MCF 10A (cell line): ENCODE data around the gene KRTAP4-4. TPM values are rescaled to one million over a fixed set of nuclear protein-coding genes. Genes with fewer than 3 reads are reported as not detected.

ENCODE experiments used
- BruUV-seq: library from RNA; stranded (reverse); fragments of 400-500 nt; replicated peaks from 2 replicates; lab custom pipeline; 2021; lab: Mats Ljungman, UMichigan
- CTCF ChIA-PET: fragments of 300-600 bp; sonication (Branson Sonifier 250); formaldehyde crosslinking; extraction: SDS; loops from one replicate; lab custom pipeline; 2021; ENCODE audit warnings: antibody characterized with exemption, inconsistent platforms; lab: Yijun Ruan, JAX
- POLR2A ChIA-PET: fragments of 300-600, 350-650 bp; sonication (Branson Sonifier 250); formaldehyde crosslinking; extraction: SDS; loops from one replicate; lab custom pipeline; 2020; ENCODE audit warnings: antibody characterized with exemption, inconsistent platforms; lab: Yijun Ruan, JAX
- DNase-seq: peaks from one replicate; pipeline ENCODE4 v3.0.0-alpha.2; 2018; ENCODE audit not compliant: unreplicated experiment
- H3K27ac Mint-ChIP-seq: one replicate; pipeline ENCODE4 v1.8.0; 2022; ENCODE audit warnings: mild to moderate bottlenecking, low read depth, mixed read lengths; ENCODE audit not compliant: unreplicated experiment
- H3K27me3 Mint-ChIP-seq: one replicate; pipeline ENCODE4 v1.8.0; 2022; ENCODE audit warnings: mixed read lengths; ENCODE audit not compliant: insufficient read depth, unreplicated experiment
- H3K36me3 Mint-ChIP-seq: one replicate; pipeline ENCODE4 v1.8.0; 2022; ENCODE audit warnings: mild to moderate bottlenecking, moderate library complexity, mixed read lengths; ENCODE audit not compliant: insufficient read depth, unreplicated experiment
- H3K4me1 Mint-ChIP-seq: one replicate; pipeline ENCODE4 v1.8.0; 2022; ENCODE audit warnings: mixed read lengths; ENCODE audit not compliant: insufficient read depth, unreplicated experiment
- H3K4me3 Mint-ChIP-seq: one replicate; pipeline ENCODE4 v1.8.0; 2022; ENCODE audit warnings: mild to moderate bottlenecking, moderate library complexity, mixed read lengths; ENCODE audit not compliant: unreplicated experiment
- H3K9me3 Mint-ChIP-seq: one replicate; pipeline ENCODE4 v1.8.0; 2022; ENCODE audit warnings: mixed read lengths; ENCODE audit not compliant: unreplicated experiment
- intact Hi-C: fragments of 100-400 bp; cut with micrococcal nuclease; formaldehyde crosslinking; loops from 2 replicates; pipeline ENCODE4 v1.14.1; 2022
- total RNA-seq: library from RNA; stranded (reverse); gene quantifications from 2 replicates; pipeline ENCODE4 v1.2.3, GENCODE V29; 2022
- TF ChIP-seq, protein P1 (sequence below): fragments of 200-600 bp; IDR thresholded peaks from one replicate; pipeline ENCODE4 v1.8.0; 2022; ENCODE audit warnings: antibody characterized with exemption, mild to moderate bottlenecking; ENCODE audit not compliant: unreplicated experiment

KRTAP4-4 gene
- total RNA-seq, 1 experiment from 2014 or later: not detected

DNA sequence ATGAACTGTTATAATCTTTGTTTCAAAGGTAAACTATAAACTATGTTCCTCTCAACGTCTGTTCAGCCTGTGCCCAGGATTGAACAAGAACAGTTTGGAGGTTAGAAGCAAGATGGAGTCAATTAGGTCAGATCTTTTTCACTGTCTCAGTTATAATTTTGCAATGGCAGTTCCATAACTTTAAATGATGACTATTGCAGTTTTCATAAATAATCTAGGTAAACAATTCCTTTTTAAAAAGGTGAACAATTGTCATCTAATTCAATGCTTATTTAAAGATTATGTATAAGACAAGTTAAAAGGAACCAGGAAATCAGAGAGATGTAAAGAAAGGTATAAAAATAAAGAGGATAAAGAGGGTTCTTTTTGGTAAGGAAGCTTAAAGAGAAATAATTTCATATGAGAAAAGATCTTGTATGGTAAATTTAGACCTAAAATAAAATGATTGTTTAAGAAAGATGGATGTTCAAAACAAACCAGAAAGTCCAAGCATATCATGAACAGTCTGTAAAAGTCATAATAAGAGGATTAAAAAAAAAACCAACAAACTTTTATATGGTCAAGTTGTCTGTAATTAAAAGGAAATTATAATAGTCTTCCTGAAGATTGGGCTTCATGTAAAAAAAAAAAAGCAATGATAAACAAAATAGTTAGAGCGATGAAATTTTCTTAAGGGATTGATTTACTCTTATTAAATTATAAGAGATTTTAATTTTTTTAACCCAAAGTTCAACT, 49.2 kb downstream of the KRTAP4-4 start:
- intact Hi-C loops: no loop called here

More for the DNA sequence above, 49.2 kb downstream of the KRTAP4-4 start:
- ChIA-PET CTCF (no interaction called here), POLR2A (interaction anchor here (0.8 kb wide), 1 partner anchor 48 kb away, joined by 3 read pairs; no protein-coding TSS in a partner anchor)
- Mint-ChIP-seq H3K27me3 (no peaks in the 10 kb centered on the region), H3K9me3 (no peaks in the 10 kb centered on the region), H3K27ac (no peak overlapping the region), H3K4me3 (no peak overlapping the region), H3K36me3 (no peaks in the 10 kb centered on the region), H3K4me1 (no peaks in the 10 kb centered on the region)
- TF ChIP-seq, protein P1, sequence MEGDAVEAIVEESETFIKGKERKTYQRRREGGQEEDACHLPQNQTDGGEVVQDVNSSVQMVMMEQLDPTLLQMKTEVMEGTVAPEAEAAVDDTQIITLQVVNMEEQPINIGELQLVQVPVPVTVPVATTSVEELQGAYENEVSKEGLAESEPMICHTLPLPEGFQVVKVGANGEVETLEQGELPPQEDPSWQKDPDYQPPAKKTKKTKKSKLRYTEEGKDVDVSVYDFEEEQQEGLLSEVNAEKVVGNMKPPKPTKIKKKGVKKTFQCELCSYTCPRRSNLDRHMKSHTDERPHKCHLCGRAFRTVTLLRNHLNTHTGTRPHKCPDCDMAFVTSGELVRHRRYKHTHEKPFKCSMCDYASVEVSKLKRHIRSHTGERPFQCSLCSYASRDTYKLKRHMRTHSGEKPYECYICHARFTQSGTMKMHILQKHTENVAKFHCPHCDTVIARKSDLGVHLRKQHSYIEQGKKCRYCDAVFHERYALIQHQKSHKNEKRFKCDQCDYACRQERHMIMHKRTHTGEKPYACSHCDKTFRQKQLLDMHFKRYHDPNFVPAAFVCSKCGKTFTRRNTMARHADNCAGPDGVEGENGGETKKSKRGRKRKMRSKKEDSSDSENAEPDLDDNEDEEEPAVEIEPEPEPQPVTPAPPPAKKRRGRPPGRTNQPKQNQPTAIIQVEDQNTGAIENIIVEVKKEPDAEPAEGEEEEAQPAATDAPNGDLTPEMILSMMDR: no peak
- DNase-seq: no peak
- BruUV-seq: no TSS peak

Other genes starting within 250 kb of the KRTAP4-4 start
- gene KRT23, start 223.1 kb downstream of the KRTAP4-4 start, total RNA-seq: not detected in 2 replicates
- gene KRT39, start 193.8 kb downstream of the KRTAP4-4 start, total RNA-seq: not detected in 2 replicates
- not detected in 2 replicates for gene KRT40, start 176.4 kb downstream of the KRTAP4-4 start, total RNA-seq
- gene KRTAP3-3, start 166.6 kb downstream of the KRTAP4-4 start, total RNA-seq: not detected in 2 replicates
- gene KRTAP3-2, start 160.8 kb downstream of the KRTAP4-4 start, total RNA-seq: not detected in 2 replicates
- gene KRTAP3-1, start 151.6 kb downstream of the KRTAP4-4 start, total RNA-seq: not detected in 2 replicates
- not detected in 2 replicates for gene KRTAP1-5, start 133.5 kb downstream of the KRTAP4-4 start, total RNA-seq
- not detected in 2 replicates for gene KRTAP1-4, start 130.6 kb downstream of the KRTAP4-4 start, total RNA-seq
- gene KRTAP1-3, start 125.9 kb downstream of the KRTAP4-4 start, total RNA-seq: not detected in 2 replicates
- not detected in 2 replicates for gene KRTAP1-1, start 119.3 kb downstream of the KRTAP4-4 start, total RNA-seq
- gene KRTAP2-1, start 113.4 kb downstream of the KRTAP4-4 start, total RNA-seq: not detected in 2 replicates
- not detected in 2 replicates for gene KRTAP2-2, start 105.5 kb downstream of the KRTAP4-4 start, total RNA-seq
- not detected in 2 replicates for gene KRTAP2-3, start 100.6 kb downstream of the KRTAP4-4 start, total RNA-seq
- gene KRTAP2-4, start 94.9 kb downstream of the KRTAP4-4 start, total RNA-seq: not detected in 2 replicates
- gene KRTAP4-7, start 76.6 kb downstream of the KRTAP4-4 start, total RNA-seq: not detected in 2 replicates
- gene KRTAP4-8, start 62.6 kb downstream of the KRTAP4-4 start, total RNA-seq: not detected in 2 replicates
- not detected in 2 replicates for gene KRTAP4-16, start 58.5 kb downstream of the KRTAP4-4 start, total RNA-seq
- not detected in 2 replicates for gene KRTAP4-9, start 55.4 kb downstream of the KRTAP4-4 start, total RNA-seq
- gene KRTAP4-11, start 42.4 kb downstream of the KRTAP4-4 start, total RNA-seq: not detected in 2 replicates
- not detected in 2 replicates for gene KRTAP4-12, start 36.6 kb downstream of the KRTAP4-4 start, total RNA-seq
- gene KRTAP4-6, start 20.2 kb downstream of the KRTAP4-4 start, total RNA-seq: not detected in 2 replicates
- gene KRTAP4-5, start 10.9 kb downstream of the KRTAP4-4 start, total RNA-seq: not detected in 2 replicates
- not detected in 2 replicates for gene KRTAP4-3, start 7.5 kb upstream of the KRTAP4-4 start, total RNA-seq
- gene KRTAP4-2, start 17.5 kb upstream of the KRTAP4-4 start, total RNA-seq: not detected in 2 replicates
- not detected in 2 replicates for gene KRTAP4-1, start 24.2 kb upstream of the KRTAP4-4 start, total RNA-seq
- not detected in 2 replicates for gene KRTAP9-1, start 29.1 kb upstream of the KRTAP4-4 start, total RNA-seq
- not detected in 2 replicates for gene KRTAP9-2, start 65.9 kb upstream of the KRTAP4-4 start, total RNA-seq
- not detected in 2 replicates for gene KRTAP9-3, start 71.7 kb upstream of the KRTAP4-4 start, total RNA-seq
- gene KRTAP9-8, start 77.3 kb upstream of the KRTAP4-4 start, total RNA-seq: not detected in 2 replicates
- not detected in 2 replicates for gene KRTAP9-4, start 88.9 kb upstream of the KRTAP4-4 start, total RNA-seq
- gene KRTAP9-9, start 94.6 kb upstream of the KRTAP4-4 start, total RNA-seq: not detected in 2 replicates
- not detected in 2 replicates for gene KRTAP9-6, start 104.6 kb upstream of the KRTAP4-4 start, total RNA-seq
- gene KRTAP9-7, start 115.0 kb upstream of the KRTAP4-4 start, total RNA-seq: not detected in 2 replicates
- not detected in 2 replicates for gene KRTAP29-1, start 142.1 kb upstream of the KRTAP4-4 start, total RNA-seq
- not detected in 2 replicates for gene KRTAP16-1, start 148.6 kb upstream of the KRTAP4-4 start, total RNA-seq
- not detected in 2 replicates for gene KRTAP17-1, start 155.0 kb upstream of the KRTAP4-4 start, total RNA-seq
- not detected in 2 replicates for gene KRT33A, start 190.1 kb upstream of the KRTAP4-4 start, total RNA-seq
- not detected in 2 replicates for gene KRT33B, start 209.1 kb upstream of the KRTAP4-4 start, total RNA-seq
- 0.40 and 0.42 TPM in 2 replicates for gene KRT34, start 221.6 kb upstream of the KRTAP4-4 start, total RNA-seq
- not detected in 2 replicates for gene KRT31, start 236.9 kb upstream of the KRTAP4-4 start, total RNA-seq